Stimulated activated CD4-positive, alpha-beta T cell treated with anti-CD3 and anti-CD28 coated beads, Interleukin-12 subunit alpha, Interleukin-12 subunit beta, amount 100 ng/mL, for 48 hours (primary cell): ENCODE results near the gene MAPK8IP3.

Experiments
- DNase-seq, 3 donors: peaks; one replicate each; pipeline ENCODE4 v3.0.0-alpha.2; 2020; ENCODE audit warnings: low read depth in 2 of 3, low spot score in 1 of 3

The MAPK8IP3 gene

GRCh38 chr16:1800701-1801100 is 94.7 kb downstream of the MAPK8IP3 start:
- DNase-seq = no peak

GRCh38 chr16:1807626-1808025 is 101.6 kb downstream of the MAPK8IP3 start:
- no peak for DNase-seq

GRCh38 chr16:1808691-1809090 is 102.7 kb downstream of the MAPK8IP3 start:
- DNase-seq = no peak

DNA sequence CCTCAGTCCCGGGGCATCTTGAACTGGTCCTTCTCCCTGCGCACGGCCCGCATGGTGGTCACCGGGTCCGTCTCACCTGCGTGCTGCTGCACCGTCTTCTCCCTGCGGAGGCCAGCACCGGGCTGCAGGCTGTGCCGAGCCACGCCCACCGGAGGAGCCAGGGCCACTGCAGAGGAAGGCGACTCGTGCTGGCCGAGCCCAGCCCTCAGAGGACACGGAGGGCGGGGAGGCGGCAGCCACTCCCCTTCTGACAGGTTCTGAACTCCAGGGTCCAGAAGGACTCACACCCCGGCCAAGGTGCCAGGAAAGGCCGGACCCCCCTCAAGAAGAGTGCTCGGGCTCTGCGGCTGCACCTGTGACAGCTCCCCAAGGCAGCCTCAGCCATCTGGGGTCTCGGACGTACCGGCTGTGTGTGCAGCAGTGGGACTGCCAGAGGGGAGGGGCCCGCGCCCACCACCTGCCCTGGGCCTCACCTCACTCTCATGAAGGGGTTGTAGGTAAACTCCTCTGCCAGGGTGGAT is 103.3 kb downstream of the MAPK8IP3 start:
- no peak for DNase-seq

GRCh38 chr16:1810106-1810505 is 104.1 kb downstream of the MAPK8IP3 start:
- DNase-seq = no peak

DNA sequence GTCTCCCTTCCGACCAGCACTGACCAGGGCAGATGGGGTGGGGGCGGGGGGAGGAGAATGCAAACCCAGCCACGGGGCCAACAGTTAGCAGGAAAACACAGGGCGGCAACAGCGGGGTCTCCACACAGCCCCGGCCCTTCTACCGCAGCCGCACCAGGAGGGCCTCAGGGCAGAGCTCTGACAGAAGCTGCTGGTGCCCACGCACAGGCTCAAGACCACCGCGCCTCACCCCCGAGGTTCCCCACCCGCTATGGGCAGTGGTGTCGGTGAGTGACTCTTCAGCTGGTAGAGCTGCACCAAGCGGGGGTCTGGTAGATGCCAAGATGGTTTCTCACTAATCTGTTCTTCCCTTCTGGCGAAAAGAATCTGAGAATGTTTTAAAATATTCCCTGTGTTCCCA is 104.5 kb downstream of the MAPK8IP3 start:
- DNase-seq = no peak

- DNase-seq = peak; percentile 26 to 54 (median 53)
These were observed 106.8 kb downstream of the MAPK8IP3 start for GRCh38 chr16:1812732-1813163.

- DNase-seq = no peak
These were observed 109.5 kb downstream of the MAPK8IP3 start for GRCh38 chr16:1815461-1815860.

- DNase-seq = no peak
These were observed 110.6 kb downstream of the MAPK8IP3 start for GRCh38 chr16:1816396-1817275.

DNA sequence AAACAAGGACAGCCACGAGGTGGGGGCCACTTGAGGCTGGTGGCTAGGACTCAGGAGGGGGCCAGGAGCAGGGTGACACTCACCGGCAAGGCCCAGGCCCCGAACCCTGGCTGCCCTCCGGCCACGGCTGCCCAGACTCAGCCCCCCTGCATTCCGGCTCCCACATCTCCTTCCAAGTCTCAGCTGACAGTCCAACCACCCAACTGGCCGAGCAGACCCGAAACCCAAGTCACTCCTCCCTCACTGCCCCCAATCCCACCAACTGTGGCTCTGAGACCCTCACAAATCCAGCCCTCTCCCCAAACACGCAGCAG is 111.2 kb downstream of the MAPK8IP3 start:
- DNase-seq = no peak

DNA sequence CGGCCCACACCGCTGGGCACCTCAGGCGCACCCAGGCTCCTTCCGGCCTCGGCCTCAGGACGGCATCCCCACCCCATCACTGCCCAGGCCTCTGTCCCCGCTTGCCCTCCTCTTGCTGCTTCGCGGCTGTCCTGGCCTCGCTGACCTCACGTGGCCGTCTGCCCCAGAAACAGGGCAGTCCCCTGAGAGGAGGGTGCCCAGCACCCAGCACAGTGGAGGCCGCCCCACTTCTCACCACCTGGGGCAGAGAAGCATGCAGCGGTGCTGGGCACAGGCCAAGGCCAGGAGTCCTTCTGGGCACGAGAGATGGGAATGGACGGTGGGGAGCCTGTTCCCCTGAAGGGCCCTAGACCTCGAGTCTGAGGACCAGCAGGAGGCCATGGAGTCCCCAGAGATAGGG is 111.7 kb downstream of the MAPK8IP3 start:
- no peak for DNase-seq

DNA sequence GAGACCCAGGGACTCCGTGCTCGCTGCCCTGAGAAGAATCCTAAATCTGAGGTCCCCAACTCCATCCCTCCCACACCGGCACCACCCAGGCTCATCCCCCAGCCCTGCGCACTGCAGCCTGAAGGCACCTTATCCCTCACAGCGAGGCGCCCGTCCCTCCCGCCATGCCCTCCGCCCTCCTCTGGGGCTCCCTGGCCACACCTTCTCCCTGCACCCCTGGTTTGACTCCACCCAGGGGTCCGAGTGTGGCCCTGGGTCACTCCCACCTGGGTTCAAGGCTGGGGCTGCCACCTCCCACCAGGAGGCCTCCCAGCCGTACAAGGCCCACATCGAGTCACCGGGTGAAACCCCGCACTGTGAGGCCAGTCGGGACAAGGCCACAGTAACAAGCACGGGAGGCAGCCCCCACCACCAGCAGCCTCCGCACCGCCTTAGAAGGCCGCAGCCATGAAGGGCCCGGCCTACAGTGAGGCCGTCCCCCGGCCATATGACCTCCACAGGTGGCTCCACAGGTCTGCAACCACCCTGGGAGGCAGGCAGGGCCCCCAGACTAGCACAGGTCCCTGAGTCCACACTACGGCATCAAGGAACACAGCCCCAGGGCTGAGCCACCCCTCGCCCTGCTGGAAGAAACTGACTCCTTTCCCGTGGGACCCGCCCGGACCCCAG is 112.3 kb downstream of the MAPK8IP3 start:
- no peak for DNase-seq

GRCh38 chr16:1818873-1819525 is 113.0 kb downstream of the MAPK8IP3 start:
- no peak for DNase-seq

DNA sequence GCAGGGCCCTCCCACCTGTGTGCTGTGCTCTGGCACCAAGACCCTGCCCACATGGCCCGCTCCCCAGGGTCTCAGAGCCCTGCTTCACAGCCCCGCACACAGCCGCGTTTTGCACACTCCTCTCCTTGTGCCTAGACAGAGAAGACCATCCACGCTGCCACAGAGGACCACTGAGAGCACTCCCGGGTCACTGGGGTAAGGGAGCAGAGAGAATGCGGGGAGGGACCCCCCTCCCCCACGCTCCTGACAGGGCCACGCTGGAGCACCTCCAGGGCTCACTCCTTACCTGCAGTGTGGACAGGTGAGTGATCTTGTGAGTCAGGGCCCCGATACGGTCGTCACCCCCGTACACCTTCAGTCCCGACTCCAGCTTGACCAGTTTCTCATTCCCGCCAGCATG is 113.6 kb downstream of the MAPK8IP3 start:
- no peak for DNase-seq
